Endodermal cell (in vitro differentiated cells): Measurements from ENCODE around the gene ROCK2. TPM values are rescaled to one million over a fixed set of nuclear protein-coding genes. Genes with fewer than 3 reads are reported as not detected.

Source experiments
- DNase-seq: peaks from one replicate; pipeline ENCODE4 v3.0.0-alpha.2; 2017
- H3K27ac ChIP-seq: 2 replicates; pipeline ENCODE4 v1.5.1; 2013; ENCODE audit warnings: mild to moderate bottlenecking, low read depth, low read length, moderate library complexity
- H3K27me3 ChIP-seq: 2 replicates; pipeline ENCODE4 v1.6.1; 2013; ENCODE audit warnings: mild to moderate bottlenecking, low read length, moderate library complexity; ENCODE audit not compliant: insufficient read depth, control insufficient read depth, poor library complexity, severe bottlenecking
- H3K36me3 ChIP-seq: 2 replicates; pipeline ENCODE4 v1.7.0; 2013; ENCODE audit warnings: mild to moderate bottlenecking, low read length, moderate library complexity; ENCODE audit not compliant: control insufficient read depth, insufficient read depth
- H3K4me1 ChIP-seq: one replicate; pipeline ENCODE4 v1.7.0; 2013; ENCODE audit warnings: low read length; ENCODE audit not compliant: control insufficient read depth, insufficient read depth
- H3K4me3 ChIP-seq: 2 replicates; pipeline ENCODE4 v1.5.1; 2013; ENCODE audit warnings: mild to moderate bottlenecking, low read length, moderate library complexity
- H3K9ac ChIP-seq: 2 replicates; pipeline ENCODE4 v1.6.1; 2013; ENCODE audit warnings: mild to moderate bottlenecking, low read length, moderate library complexity; ENCODE audit not compliant: poor library complexity, severe bottlenecking; ENCODE audit errors: extremely low read depth
- H3K9me3 ChIP-seq: 2 replicates; pipeline ENCODE4 v1.6.1; 2013; ENCODE audit warnings: mild to moderate bottlenecking, low read length, moderate library complexity; ENCODE audit not compliant: control insufficient read depth
- H3K27ac Mint-ChIP-seq: 2 replicates; pipeline ENCODE4 v1.8.0; 2020; ENCODE audit warnings: mixed read lengths
- H3K27me3 Mint-ChIP-seq: 2 replicates; pipeline ENCODE4 v1.8.0; 2021; ENCODE audit warnings: mild to moderate bottlenecking, mixed read lengths; ENCODE audit not compliant: insufficient read depth
- H3K36me3 Mint-ChIP-seq: 2 replicates; pipeline ENCODE4 v1.8.0; 2020; ENCODE audit warnings: low read depth, mixed read lengths
- H3K4me1 Mint-ChIP-seq: 2 replicates; pipeline ENCODE4 v1.8.0; 2020; ENCODE audit warnings: mixed read lengths
- H3K4me3 Mint-ChIP-seq: 2 replicates; pipeline ENCODE4 v1.8.0; 2020; ENCODE audit warnings: mild to moderate bottlenecking, moderate library complexity, mixed read lengths
- H3K9me3 Mint-ChIP-seq: 2 replicates; pipeline ENCODE4 v1.8.0; 2020; ENCODE audit warnings: mild to moderate bottlenecking, mixed read lengths
- CTCF ChIP-seq: fragments of 200-600 bp; sonication (generic); conservative IDR thresholded peaks from 2 replicates; pipeline ENCODE4 v1.5.0; 2021; ENCODE audit warnings: antibody characterized with exemption, mild to moderate bottlenecking
- WGBS, 2 experiments: methylation state at CpG; one replicate each; pipeline versions ENCODE4 v1.1.5 to v1.1.7; 2013; ENCODE audit warnings: missing lambda C conversion rate in 2 of 2, mixed read lengths in 1 of 2; ENCODE audit not compliant: insufficient coverage in 1 of 2, insufficient read length in 1 of 2; 5-methylcytosine and 5-hydroxymethylcytosine counted together
- total RNA-seq, 2 donors: library from RNA; stranded (reverse); fragmentation: NEBNext Ultra II Directional in 1 of 2; extraction: Animal tissue kit (Norgen Biotek cat#: 25700) in 1 of 2; gene quantifications; 2 replicates in 1 of 2; 3 replicates in 1 of 2; pipeline ENCODE4 v1.2.1, GENCODE V29; 2021

Gene ROCK2
- total RNA-seq, 2 donors from 2014 or later, result 27.2 to 32.6 TPM

- no peak for TF ChIP-seq CTCF
- H3K36me3 Mint-ChIP-seq, result peaks cover 7% of the 10 kb centered on the region
- Histone ChIP-seq H3K9me3 (no peaks in the 10 kb centered on the region), H3K27ac (no peak overlapping the region), H3K4me3 (no peak overlapping the region), H3K27me3 (peaks cover 45% of the 10 kb centered on the region), H3K36me3 (no peaks in the 10 kb centered on the region), H3K9ac (no peak overlapping the region), H3K4me1 (peaks cover 3% of the 10 kb centered on the region)
- H3K4me3 Mint-ChIP-seq, result no peak overlapping the region
- H3K9me3 Mint-ChIP-seq, result no peaks in the 10 kb centered on the region
- DNase-seq, result no peak
- 93 to 100% methylated on average over 1 to 3 of the region's 3 CpGs for WGBS, 2 experiments
- H3K27ac Mint-ChIP-seq, result no peak overlapping the region
- peaks cover 13% of the 10 kb centered on the region for H3K27me3 Mint-ChIP-seq
- H3K4me1 Mint-ChIP-seq, result peaks cover 2% of the 10 kb centered on the region
Measured at GRCh38 chr2:11321847-11322246, 22.6 kb downstream of the ROCK2 start.

- H3K4me1 Mint-ChIP-seq, result peaks cover 2% of the 10 kb centered on the region
- no peak for DNase-seq
- no peak overlapping the region for H3K27ac Mint-ChIP-seq
- H3K9me3 ChIP-seq, result no peaks in the 10 kb centered on the region
- H3K4me1 ChIP-seq, result peaks cover under 1% of the 10 kb centered on the region
- H3K36me3 ChIP-seq, result no peaks in the 10 kb centered on the region
- no peak overlapping the region for H3K4me3 ChIP-seq
- no peaks in the 10 kb centered on the region for H3K9me3 Mint-ChIP-seq
- WGBS, 2 experiments, result 95 to 97% methylated on average over 10 to 17 of the region's 17 CpGs
- H3K4me3 Mint-ChIP-seq, result no peak overlapping the region
- H3K9ac ChIP-seq, result no peak overlapping the region
- H3K36me3 Mint-ChIP-seq, result peaks cover 7% of the 10 kb centered on the region
- H3K27me3 ChIP-seq, result peaks cover 36% of the 10 kb centered on the region
- TF ChIP-seq CTCF, result peak; percentile 58
- H3K27ac ChIP-seq, result no peak overlapping the region
- H3K27me3 Mint-ChIP-seq, result peaks cover 13% of the 10 kb centered on the region
Measured at GRCh38 chr2:11320698-11321492, 23.5 kb downstream of the ROCK2 start.

GRCh38 chr2:11319939-11320338 lies 24.5 kb downstream of the ROCK2 start:
- H3K9me3 Mint-ChIP-seq, result no peaks in the 10 kb centered on the region
- DNase-seq, result no peak
- no peak overlapping the region for H3K9ac ChIP-seq
- peaks cover 7% of the 10 kb centered on the region for H3K36me3 Mint-ChIP-seq
- H3K9me3 ChIP-seq, result no peaks in the 10 kb centered on the region
- H3K27me3 ChIP-seq, result peaks cover 26% of the 10 kb centered on the region
- H3K27ac ChIP-seq, result no peak overlapping the region
- no peak for TF ChIP-seq CTCF
- H3K36me3 ChIP-seq, result no peaks in the 10 kb centered on the region
- no peak overlapping the region for H3K4me3 Mint-ChIP-seq
- H3K4me1 Mint-ChIP-seq, result peaks cover 2% of the 10 kb centered on the region
- peaks cover 13% of the 10 kb centered on the region for H3K27me3 Mint-ChIP-seq
- no peaks in the 10 kb centered on the region for H3K4me1 ChIP-seq
- H3K27ac Mint-ChIP-seq, result no peak overlapping the region
- no peak overlapping the region for H3K4me3 ChIP-seq
